Aorta (tissue), 5 donors: ENCODE results near the gene ANKS1B. TPM values are rescaled to one million over a fixed set of nuclear protein-coding genes. Genes with fewer than 3 reads are reported as not detected.

ENCODE experiments used
- ATAC-seq: fragments of 200-7000 bp; cut with Tn5 transposase; one replicate; pipeline ENCODE4 v1.9.1; 2022; ENCODE audit warnings: moderate library complexity; ENCODE audit not compliant: low FRiP score
- DNase-seq, 2 donors: peaks; one replicate each; pipeline ENCODE4 v3.0.0-alpha.2; 2020
- H3K27ac ChIP-seq, 2 donors: one replicate each; pipeline ENCODE4 v1.5.1; 2013; ENCODE audit warnings: low read length in 2 of 2, mild to moderate bottlenecking in 2 of 2, moderate library complexity in 2 of 2, control low read depth in 1 of 2, inconsistent platforms in 1 of 2, low read depth in 1 of 2
- H3K27me3 ChIP-seq, 2 donors: one replicate each; pipeline ENCODE4 v1.6.1; 2013; ENCODE audit warnings: control low read depth in 1 of 2, low read length in 1 of 2, mild to moderate bottlenecking in 1 of 2, moderate library complexity in 1 of 2; ENCODE audit not compliant: insufficient read depth in 2 of 2, control insufficient read depth in 1 of 2
- H3K36me3 ChIP-seq, 2 donors: one replicate each; pipeline ENCODE4 v1.6.1; 2013; ENCODE audit warnings: control low read depth in 1 of 2, low read length in 1 of 2, mild to moderate bottlenecking in 1 of 2; ENCODE audit not compliant: insufficient read depth in 2 of 2, control insufficient read depth in 1 of 2
- H3K4me1 ChIP-seq, 2 donors: one replicate each; pipeline ENCODE4 v1.6.1; 2013; ENCODE audit warnings: low read length in 2 of 2, control low read depth in 1 of 2, mild to moderate bottlenecking in 1 of 2, moderate library complexity in 1 of 2; ENCODE audit not compliant: insufficient read depth in 2 of 2, control insufficient read depth in 1 of 2
- H3K4me3 ChIP-seq, 2 donors: one replicate each; pipeline ENCODE4 v1.5.1; 2013; ENCODE audit warnings: low read length in 2 of 2, control low read depth in 1 of 2, mild to moderate bottlenecking in 1 of 2
- H3K9me3 ChIP-seq: one replicate; pipeline ENCODE4 v1.6.1; 2013; ENCODE audit warnings: mild to moderate bottlenecking, low read length; ENCODE audit not compliant: control insufficient read depth
- WGBS, 2 donors: extraction: QIAGEN DNeasy Blood & Tissue Kit; methylation state at CpG; one replicate each; pipeline ENCODE4 v1.1.7; 2013; 5-methylcytosine and 5-hydroxymethylcytosine counted together
- intact Hi-C, 2 donors: fragments of 100-400 bp; cut with DNase I; formaldehyde crosslinking; loops; one replicate each; pipeline versions ENCODE4 v1.14.2 to v1.15.0; 2022
- polyA plus RNA-seq, 2 donors: library from polyadenylated mRNA; stranded (reverse); fragments of 200-250 nt; gene quantifications; one replicate each; pipeline ENCODE4 v1.2.3, GENCODE V29; 2013
- total RNA-seq, 2 donors: library from RNA; stranded (reverse); fragmentation: NEBNext Ultra II Directional; extraction: Animal tissue kit (Norgen Biotek cat#: 25700); gene quantifications; one replicate each; pipeline ENCODE4 v1.2.1, GENCODE V29; 2021
- donor health status: healthy with polysubstance abuse.
- donor health status: Bipolar disorder and iron deficiency.
- donor health status: DM: no; HTN: no; CAD: no.
- donor health status: DM: no; HTN: no; CAD: no.
- donor health status: DM: yes; HTN: yes; CAD: no.

ANKS1B gene
- total and polyA plus RNA-seq, 4 donors, result 3.0 to 37.0 (median 17.8) TPM

GRCh38 chr12:99004799-99005466, 979.8 kb downstream of the ANKS1B start:
- Histone ChIP-seq H3K4me1 (peaks cover 2 to 3% of the 10 kb centered on the region in 2 donors), H3K4me3 (no peak overlapping the region), H3K27ac (no peak overlapping the region), H3K36me3 (no peaks in the 10 kb centered on the region), H3K9me3 (no peaks in the 10 kb centered on the region), H3K27me3 (no peaks in the 10 kb centered on the region)
- no peak for ATAC-seq
- intact Hi-C loops, result no loop called here
- WGBS, 2 donors, result 86 to 89% methylated on average over 12 of the region's 12 CpGs
- DNase-seq, result no peak

- H3K4me3 ChIP-seq, result no peak overlapping the region
- H3K4me1 ChIP-seq, result peaks cover 0 to 1% of the 10 kb centered on the region in 2 donors
- no peak for DNase-seq
- no peaks in the 10 kb centered on the region for H3K36me3 ChIP-seq
- H3K27ac ChIP-seq, result no peak overlapping the region
- 74 to 82% methylated on average over 3 of the region's 3 CpGs for WGBS, 2 donors
- no peak for ATAC-seq
- intact Hi-C loops, result no loop called here
- no peaks in the 10 kb centered on the region for H3K9me3 ChIP-seq
- H3K27me3 ChIP-seq, result no peaks in the 10 kb centered on the region
These were observed 982.0 kb downstream of the ANKS1B start for GRCh38 chr12:99002731-99003130.

- H3K9me3 ChIP-seq, result no peaks in the 10 kb centered on the region
- 93 to 95% methylated on average over 3 of the region's 3 CpGs for WGBS, 2 donors
- DNase-seq (no peak), ATAC-seq (no peak)
- no peaks in the 10 kb centered on the region for H3K27me3 ChIP-seq
- no peak overlapping the region for H3K27ac ChIP-seq
- no peaks in the 10 kb centered on the region for H3K36me3 ChIP-seq
- no peak overlapping the region for H3K4me3 ChIP-seq
- intact Hi-C loops, result no loop called here
- peaks cover 0 to 1% of the 10 kb centered on the region in 2 donors for H3K4me1 ChIP-seq
These were observed 982.6 kb downstream of the ANKS1B start for GRCh38 chr12:99002156-99002555.

GRCh38 chr12:98999559-98999958, 985.2 kb downstream of the ANKS1B start:
- peak; percentile 15 for ATAC-seq
- Histone ChIP-seq H3K4me1 (peaks cover 0 to 1% of the 10 kb centered on the region in 2 donors), H3K27me3 (no peaks in the 10 kb centered on the region), H3K27ac (no peak overlapping the region), H3K9me3 (no peaks in the 10 kb centered on the region), H3K36me3 (no peaks in the 10 kb centered on the region), H3K4me3 (no peak overlapping the region)
- intact Hi-C loops, result loop anchor here (2.0 to 10.0 kb wide), 3 partner anchors 265 to 301 kb away; no protein-coding TSS in a partner anchor
- no peak for DNase-seq
- WGBS, 2 donors, result 72 to 73% methylated on average over 7 of the region's 7 CpGs

GRCh38 chr12:98998697-98999299, 985.9 kb downstream of the ANKS1B start:
- intact Hi-C loops, result loop anchor here (2.0 to 10.0 kb wide), 3 partner anchors 264 to 300 kb away; no protein-coding TSS in a partner anchor
- ATAC-seq, result peak; percentile 86

GRCh38 chr12:98997899-98998298, 986.8 kb downstream of the ANKS1B start:
- no peak for DNase-seq
- ATAC-seq, result no peak
- 75 to 80% methylated on average over 1 of the region's 1 CpG for WGBS, 2 donors

More at GRCh38 chr12:98998697-98999299, 985.9 kb downstream of the ANKS1B start:
- WGBS, 2 donors, result 15 to 17% methylated on average over 6 of the region's 6 CpGs
- no peaks in the 10 kb centered on the region for H3K27me3 ChIP-seq
- H3K4me1 ChIP-seq, result peaks cover 0 to 1% of the 10 kb centered on the region in 2 donors
- no peak overlapping the region for H3K27ac ChIP-seq
- DNase-seq, result no peak
- no peaks in the 10 kb centered on the region for H3K9me3 ChIP-seq
- H3K36me3 ChIP-seq, result no peaks in the 10 kb centered on the region
- no peak overlapping the region for H3K4me3 ChIP-seq

GRCh38 chr12:98990648-98991047, 994.1 kb downstream of the ANKS1B start:
- ATAC-seq, result no peak
- H3K9me3 ChIP-seq, result no peaks in the 10 kb centered on the region
- H3K27me3 ChIP-seq, result no peaks in the 10 kb centered on the region
- H3K4me1 ChIP-seq, result no peaks in the 10 kb centered on the region
- no peak for DNase-seq
- 89 to 90% methylated on average over 3 of the region's 3 CpGs for WGBS, 2 donors
- no peaks in the 10 kb centered on the region for H3K36me3 ChIP-seq
- H3K4me3 ChIP-seq, result no peak overlapping the region
- no peak overlapping the region for H3K27ac ChIP-seq
- intact Hi-C loops, result loop anchor here (10.0 kb wide), 2 partner anchors 256 to 266 kb away; no protein-coding TSS in a partner anchor

More at GRCh38 chr12:98997899-98998298, 986.8 kb downstream of the ANKS1B start:
- H3K27me3 ChIP-seq, result no peaks in the 10 kb centered on the region
- no peaks in the 10 kb centered on the region for H3K36me3 ChIP-seq
- H3K9me3 ChIP-seq, result no peaks in the 10 kb centered on the region
- H3K4me3 ChIP-seq, result no peak overlapping the region
- no peak overlapping the region for H3K27ac ChIP-seq
- peaks cover 0 to 1% of the 10 kb centered on the region in 2 donors for H3K4me1 ChIP-seq
- intact Hi-C loops, result loop anchor here (2.0 to 10.0 kb wide), 3 partner anchors 263 to 299 kb away; no protein-coding TSS in a partner anchor

- DNase-seq (no peak), ATAC-seq (no peak)
- no peak overlapping the region for H3K4me3 ChIP-seq
- intact Hi-C loops, result no loop called here
- H3K27me3 ChIP-seq, result no peaks in the 10 kb centered on the region
- WGBS, 2 donors, result 69 to 74% methylated on average over 2 of the region's 2 CpGs
- no peaks in the 10 kb centered on the region for H3K4me1 ChIP-seq
- H3K9me3 ChIP-seq, result no peaks in the 10 kb centered on the region
- H3K27ac ChIP-seq, result no peak overlapping the region
- H3K36me3 ChIP-seq, result no peaks in the 10 kb centered on the region
These were observed 999.6 kb downstream of the ANKS1B start for GRCh38 chr12:98985156-98985555.

GRCh38 chr12:98983647-98984046, 1001.1 kb downstream of the ANKS1B start:
- no peaks in the 10 kb centered on the region for H3K36me3 ChIP-seq
- H3K9me3 ChIP-seq, result no peaks in the 10 kb centered on the region
- intact Hi-C loops, result no loop called here
- DNase-seq (no peak), ATAC-seq (no peak)
- H3K27ac ChIP-seq, result no peak overlapping the region
- H3K27me3 ChIP-seq, result no peaks in the 10 kb centered on the region
- 71 to 85% methylated on average over 1 of the region's 1 CpG for WGBS, 2 donors
- H3K4me3 ChIP-seq, result no peak overlapping the region
- H3K4me1 ChIP-seq, result no peaks in the 10 kb centered on the region
